HepG2 (cell line): ENCODE data around the gene TSKU. TPM values are rescaled to one million over a fixed set of nuclear protein-coding genes. Genes with fewer than 3 reads are reported as not detected.

ENCODE experiments used
- ATAC-seq: fragments of 200-7000 bp; cut with Tn5 transposase; 3 replicates; pipeline ENCODE4 v1.9.1; 2020; ENCODE audit warnings: mild to moderate bottlenecking, moderate library complexity
- BruUV-seq: library from RNA; stranded (reverse); fragments of 400-500 nt; replicated peaks from 2 replicates; lab custom pipeline; 2021; lab: Mats Ljungman, UMichigan
- CTCF ChIA-PET: fragments of 300-600 bp; formaldehyde crosslinking; extraction: SDS; loops from one replicate; lab custom pipeline; 2021; ENCODE audit warnings: low total read pairs, inconsistent platforms, low intra/inter-chr PET ratio; lab: Yijun Ruan, JAX
- POLR2A ChIA-PET: fragments of 350-600 bp; sonication (Branson Sonifier 250); formaldehyde crosslinking; loops from one replicate; lab custom pipeline; 2020; ENCODE audit warnings: antibody characterized with exemption, inconsistent platforms; lab: Yijun Ruan, JAX
- DNase-seq: peaks from one replicate; pipeline ENCODE4 v3.0.0-alpha.2; 2015; ENCODE audit warnings: low spot score
- FAIRE-seq: peaks from 3 replicates; lab custom pipeline; 2011; peaks lifted over from hg19 to GRCh38; lab: Jason Lieb, UNC
- H2AFZ ChIP-seq: one replicate; pipeline ENCODE4 v1.6.1; 2011; ENCODE audit warnings: low read length, inconsistent platforms
- H3K27ac ChIP-seq: fragments of 300-600 bp; 3 replicates; pipeline ENCODE4 v1.8.0; 2011; ENCODE audit warnings: mixed run types, mild to moderate bottlenecking, mixed read lengths, low read length, inconsistent platforms; ENCODE audit not compliant: insufficient read depth; ENCODE audit errors: extremely low read length
- H3K27me3 ChIP-seq, 2 experiments: fragments of 200-600 bp in 1 of 2; 2 replicates in 1 of 2; 3 replicates in 1 of 2; pipeline versions ENCODE4 v1.6.0 to v1.8.0; 2011; ENCODE audit warnings: low read length in 2 of 2, mild to moderate bottlenecking in 2 of 2, moderate library complexity in 2 of 2, inconsistent platforms in 1 of 2; ENCODE audit not compliant: insufficient read depth in 2 of 2, control insufficient read depth in 1 of 2
- H3K36me3 ChIP-seq, 2 experiments: fragments of 200-600 bp in 1 of 2; replicated peaks in 1 of 2; 2 replicates in 1 of 2; 3 replicates in 1 of 2; pipeline versions ENCODE4 v1.5.1 to v1.8.0; 2011; ENCODE audit warnings: low read length in 2 of 2, inconsistent platforms in 1 of 2; ENCODE audit not compliant: insufficient read depth in 2 of 2, control insufficient read depth in 1 of 2
- H3K4me1 ChIP-seq: 2 replicates; pipeline ENCODE4 v1.5.1; 2012; ENCODE audit warnings: low read length, inconsistent platforms; ENCODE audit not compliant: insufficient read depth
- H3K4me2 ChIP-seq: 2 replicates; pipeline ENCODE4 v1.6.0; 2011; ENCODE audit warnings: low read depth, low read length, inconsistent platforms
- H3K4me3 ChIP-seq, 3 experiments: fragments of 200-600 bp in 1 of 3; sonication (generic), shearing (Covaris generic) in 1 of 3; replicated peaks in 1 of 3; 2 replicates each; pipeline ENCODE4 v1.5.1; 2011 to 2016; ENCODE audit warnings: low read length in 3 of 3, inconsistent platforms in 2 of 3, low read depth in 2 of 3, mild to moderate bottlenecking in 2 of 3, control low read depth in 1 of 3, mixed read lengths in 1 of 3; ENCODE audit not compliant: insufficient read depth in 1 of 3
- H3K79me2 ChIP-seq: one replicate; pipeline ENCODE4 v1.6.1; 2011; ENCODE audit warnings: low read length, inconsistent platforms; ENCODE audit not compliant: insufficient read depth
- H3K9ac ChIP-seq: 2 replicates; pipeline ENCODE4 v1.6.0; 2011; ENCODE audit warnings: mild to moderate bottlenecking, low read depth, low read length, inconsistent platforms; ENCODE audit not compliant: insufficient read depth
- H3K9me3 ChIP-seq: 2 replicates; pipeline ENCODE4 v1.5.1; 2012; ENCODE audit warnings: mild to moderate bottlenecking, low read length
- H4K20me1 ChIP-seq: 2 replicates; pipeline ENCODE4 v1.6.0; 2011; ENCODE audit warnings: inconsistent platforms, mild to moderate bottlenecking, low read length, moderate library complexity; ENCODE audit not compliant: insufficient read depth
- CEBPB ChIP-seq: IDR thresholded peaks from 2 replicates; pipeline ENCODE4 v1.6.1; 2011; ENCODE audit warnings: low read depth, low read length, improper control_type of control experiment, borderline replicate concordance
- GATAD1 ChIP-seq: IDR thresholded peaks from 2 replicates; pipeline ENCODE4 v1.6.1; 2016; ENCODE audit warnings: missing genetic modification reagents, missing compliant biosample characterization
- MAFF ChIP-seq: IDR thresholded peaks from 2 replicates; pipeline ENCODE4 v1.6.1; 2011; ENCODE audit warnings: low read depth, low read length, improper control_type of control experiment
- NFKB2 ChIP-seq: sonication (generic); formaldehyde crosslinking; IDR thresholded peaks from 2 replicates; pipeline ENCODE4 v1.4.0; 2020; ENCODE audit warnings: missing genetic modification reagents, borderline replicate concordance
- NRL ChIP-seq: sonication (generic); formaldehyde crosslinking; IDR thresholded peaks from 2 replicates; pipeline ENCODE4 v1.5.0; 2020; ENCODE audit warnings: missing genetic modification reagents, mild to moderate bottlenecking, moderate library complexity, borderline replicate concordance
- RFXANK ChIP-seq: IDR thresholded peaks from 2 replicates; pipeline ENCODE4 v1.6.1; 2016
- SIX4 ChIP-seq: sonication (generic); formaldehyde crosslinking; IDR thresholded peaks from 2 replicates; pipeline ENCODE4 v1.4.0; 2020; ENCODE audit warnings: missing genetic modification reagents
- TMF1 ChIP-seq: sonication (generic); formaldehyde crosslinking; IDR thresholded peaks from 2 replicates; pipeline ENCODE4 v1.8.1; 2022; ENCODE audit warnings: low read depth, missing genetic modification reagents
- ZNF703 ChIP-seq: sonication (generic); formaldehyde crosslinking; IDR thresholded peaks from 2 replicates; pipeline ENCODE4 v1.5.1; 2020; ENCODE audit warnings: missing genetic modification reagents, mild to moderate bottlenecking, moderate library complexity, borderline replicate concordance
- ZNF724P ChIP-seq: sonication (generic); formaldehyde crosslinking; IDR thresholded peaks from 2 replicates; pipeline ENCODE4 v1.8.0; 2022; ENCODE audit warnings: missing genetic modification reagents, borderline replicate concordance
- ZNF75D ChIP-seq: sonication (generic); formaldehyde crosslinking; IDR thresholded peaks from 2 replicates; pipeline ENCODE4 v1.8.1; 2023; ENCODE audit warnings: missing genetic modification reagents, mild to moderate bottlenecking, borderline replicate concordance
- ZNF776 ChIP-seq: sonication (generic); formaldehyde crosslinking; IDR thresholded peaks from 2 replicates; pipeline ENCODE4 v1.4.0; 2020; ENCODE audit warnings: mild to moderate bottlenecking, missing genetic modification reagents
- ZNF790 ChIP-seq: sonication (generic); formaldehyde crosslinking; IDR thresholded peaks from 2 replicates; pipeline ENCODE4 v1.8.0; 2022; ENCODE audit warnings: missing genetic modification reagents, mild to moderate bottlenecking, borderline replicate concordance
- ZNF850 ChIP-seq: sonication (generic); formaldehyde crosslinking; conservative IDR thresholded peaks from 2 replicates; pipeline ENCODE4 v1.9.0; 2021; ENCODE audit warnings: mild to moderate bottlenecking, missing genetic modification reagents
- ZNF891 ChIP-seq: sonication (generic); formaldehyde crosslinking; IDR thresholded peaks from 2 replicates; pipeline ENCODE4 v1.5.0; 2020; ENCODE audit warnings: mild to moderate bottlenecking, missing genetic modification reagents
- WGBS: methylation state at CpG from one replicate; pipeline ENCODE4 v1.1.6; 2017; ENCODE audit warnings: low lambda C conversion rate; 5-methylcytosine and 5-hydroxymethylcytosine counted together
- in situ Hi-C: cut with HindIII; loops from 2 replicates; pipeline ENCODE4 v1.10.0; 2017; ENCODE audit warnings: low pct_unique_long_range_greater_than_20kb; ENCODE audit not compliant: extremely low pct_ligation_motif_present
- intact Hi-C: fragments of 100-400 bp; cut with micrococcal nuclease; formaldehyde crosslinking; loops from one replicate; pipeline ENCODE4 v1.10.0; 2022; ENCODE audit not compliant: unreplicated experiment
- polyA plus RNA-seq, 8 experiments: library from polyadenylated mRNA; depleted of rRNA in 3 of 8; stranded (reverse) in 7 of 8; unstranded in 1 of 8; fragments of >200 nt; fragmentation: Illumina TruSeq in 4 of 8; extraction: Trizol in 4 of 8; gene quantifications; 2 replicates each; pipeline versions ENCODE4 v1.2.1 to v1.2.3, GENCODE V29; 2011 to 2016; ENCODE audit warnings: low read depth in 4 of 8, missing spikeins in 1 of 8, mixed read lengths in 1 of 8; ENCODE audit not compliant: insufficient read depth in 1 of 8
- total RNA-seq, 5 experiments: library from RNA; depleted of rRNA; stranded (reverse); fragments of >200 nt; fragmentation: Illumina TruSeq; extraction: Trizol; gene quantifications; 2 replicates each; pipeline ENCODE4 v1.2.3, GENCODE V29; 2016; ENCODE audit warnings: low read depth in 1 of 5
- TF ChIP-seq, protein P1 (sequence below): sonication (generic); formaldehyde crosslinking; IDR thresholded peaks from 2 replicates; pipeline ENCODE4 v1.4.0; 2020; ENCODE audit warnings: missing genetic modification reagents
- TF ChIP-seq, protein P2 (sequence below): sonication (generic); formaldehyde crosslinking; IDR thresholded peaks from 2 replicates; pipeline ENCODE4 v1.4.0; 2020; ENCODE audit warnings: low read depth, mild to moderate bottlenecking, missing genetic modification reagents
- TF ChIP-seq, protein P3 (sequence below): sonication (generic); formaldehyde crosslinking; IDR thresholded peaks from 2 replicates; pipeline ENCODE4 v1.8.0; 2022; ENCODE audit warnings: mild to moderate bottlenecking, missing genetic modification reagents
- TF ChIP-seq, protein P4 (sequence below): IDR thresholded peaks from 2 replicates; pipeline ENCODE4 v1.6.1; 2012; ENCODE audit warnings: low read depth, low read length, improper control_type of control experiment
- TF ChIP-seq, protein P5 (sequence below): sonication (generic); formaldehyde crosslinking; IDR thresholded peaks from 2 replicates; pipeline ENCODE4 v1.5.1; 2020; ENCODE audit warnings: missing genetic modification reagents, mild to moderate bottlenecking, borderline replicate concordance

TSKU gene
- total and polyA plus RNA-seq, 2 of the 13 experiments (the other 11 are each of a cell fraction or from before 2014, with no cell fraction given), result 20.3 to 21.4 TPM

DNA sequence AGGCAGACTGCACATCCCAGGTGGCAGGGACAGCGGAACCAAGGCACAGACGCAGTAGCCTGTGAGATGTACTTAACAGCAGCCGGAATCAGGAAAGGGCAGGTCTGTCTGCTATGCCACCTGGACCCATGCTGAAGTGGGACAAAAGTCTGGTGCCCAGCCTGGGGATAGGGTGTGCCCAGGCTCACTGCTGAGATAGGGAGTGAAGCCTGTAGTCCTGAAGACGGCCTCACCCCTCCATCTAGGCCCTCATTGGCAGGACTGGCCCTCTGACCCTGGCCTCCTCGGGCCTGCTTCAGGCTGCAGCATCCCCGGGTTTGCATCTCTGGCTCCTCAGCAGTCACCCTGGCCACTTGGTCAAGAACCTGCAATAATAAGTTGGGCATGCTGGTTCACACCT is 32.4 kb upstream of the TSKU start:
- H3K4me3 ChIP-seq, result no peak overlapping the region
- ATAC-seq (no peak), FAIRE-seq (no peak), DNase-seq (no peak)
- no peak overlapping the region for H2AFZ ChIP-seq
- no peak for TF ChIP-seq TMF1 (CRISPR knock-in tag)
- TF ChIP-seq, protein P1, sequence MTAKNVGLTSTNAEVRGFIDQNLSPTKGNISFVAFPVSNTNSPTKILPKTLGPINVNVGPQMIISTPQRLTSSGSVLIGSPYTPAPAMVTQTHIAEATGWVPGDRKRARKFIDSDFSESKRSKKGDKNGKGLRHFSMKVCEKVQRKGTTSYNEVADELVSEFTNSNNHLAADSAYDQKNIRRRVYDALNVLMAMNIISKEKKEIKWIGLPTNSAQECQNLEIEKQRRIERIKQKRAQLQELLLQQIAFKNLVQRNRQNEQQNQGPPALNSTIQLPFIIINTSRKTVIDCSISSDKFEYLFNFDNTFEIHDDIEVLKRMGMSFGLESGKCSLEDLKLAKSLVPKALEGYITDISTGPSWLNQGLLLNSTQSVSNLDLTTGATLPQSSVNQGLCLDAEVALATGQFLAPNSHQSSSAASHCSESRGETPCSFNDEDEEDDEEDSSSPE (CRISPR knock-in tag), result no peak
- TF ChIP-seq NRL (CRISPR knock-in tag), result no peak
- TF ChIP-seq ZNF850 (CRISPR knock-in tag), result no peak
- TF ChIP-seq, protein P2, sequence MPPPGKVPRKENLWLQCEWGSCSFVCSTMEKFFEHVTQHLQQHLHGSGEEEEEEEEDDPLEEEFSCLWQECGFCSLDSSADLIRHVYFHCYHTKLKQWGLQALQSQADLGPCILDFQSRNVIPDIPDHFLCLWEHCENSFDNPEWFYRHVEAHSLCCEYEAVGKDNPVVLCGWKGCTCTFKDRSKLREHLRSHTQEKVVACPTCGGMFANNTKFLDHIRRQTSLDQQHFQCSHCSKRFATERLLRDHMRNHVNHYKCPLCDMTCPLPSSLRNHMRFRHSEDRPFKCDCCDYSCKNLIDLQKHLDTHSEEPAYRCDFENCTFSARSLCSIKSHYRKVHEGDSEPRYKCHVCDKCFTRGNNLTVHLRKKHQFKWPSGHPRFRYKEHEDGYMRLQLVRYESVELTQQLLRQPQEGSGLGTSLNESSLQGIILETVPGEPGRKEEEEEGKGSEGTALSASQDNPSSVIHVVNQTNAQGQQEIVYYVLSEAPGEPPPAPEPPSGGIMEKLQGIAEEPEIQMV (CRISPR knock-in tag), result no peak
- TF ChIP-seq, protein P3, sequence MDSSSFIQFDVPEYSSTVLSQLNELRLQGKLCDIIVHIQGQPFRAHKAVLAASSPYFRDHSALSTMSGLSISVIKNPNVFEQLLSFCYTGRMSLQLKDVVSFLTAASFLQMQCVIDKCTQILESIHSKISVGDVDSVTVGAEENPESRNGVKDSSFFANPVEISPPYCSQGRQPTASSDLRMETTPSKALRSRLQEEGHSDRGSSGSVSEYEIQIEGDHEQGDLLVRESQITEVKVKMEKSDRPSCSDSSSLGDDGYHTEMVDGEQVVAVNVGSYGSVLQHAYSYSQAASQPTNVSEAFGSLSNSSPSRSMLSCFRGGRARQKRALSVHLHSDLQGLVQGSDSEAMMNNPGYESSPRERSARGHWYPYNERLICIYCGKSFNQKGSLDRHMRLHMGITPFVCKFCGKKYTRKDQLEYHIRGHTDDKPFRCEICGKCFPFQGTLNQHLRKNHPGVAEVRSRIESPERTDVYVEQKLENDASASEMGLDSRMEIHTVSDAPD (CRISPR knock-in tag), result no peak
- TF ChIP-seq CEBPB, result no peak
- TF ChIP-seq NFKB2, result no peak
- no peak for TF ChIP-seq ZNF75D
- TF ChIP-seq SIX4, result no peak
- TF ChIP-seq, protein P4, sequence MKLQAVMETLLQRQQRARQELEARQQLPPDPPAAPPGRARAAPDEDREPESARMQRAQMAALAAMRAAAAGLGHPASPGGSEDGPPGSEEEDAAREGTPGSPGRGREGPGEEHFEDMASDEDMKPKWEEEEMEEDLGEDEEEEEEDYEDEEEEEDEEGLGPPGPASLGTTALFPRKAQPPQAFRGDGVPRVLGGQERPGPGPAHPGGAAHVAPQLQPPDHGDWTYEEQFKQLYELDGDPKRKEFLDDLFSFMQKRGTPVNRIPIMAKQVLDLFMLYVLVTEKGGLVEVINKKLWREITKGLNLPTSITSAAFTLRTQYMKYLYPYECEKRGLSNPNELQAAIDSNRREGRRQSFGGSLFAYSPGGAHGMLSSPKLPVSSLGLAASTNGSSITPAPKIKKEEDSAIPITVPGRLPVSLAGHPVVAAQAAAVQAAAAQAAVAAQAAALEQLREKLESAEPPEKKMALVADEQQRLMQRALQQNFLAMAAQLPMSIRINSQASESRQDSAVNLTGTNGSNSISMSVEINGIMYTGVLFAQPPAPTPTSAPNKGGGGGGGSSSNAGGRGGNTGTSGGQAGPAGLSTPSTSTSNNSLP, result no peak
- no peak for TF ChIP-seq ZNF703
- TF ChIP-seq ZNF891 (CRISPR knock-in tag), result no peak
- no peak for TF ChIP-seq RFXANK (CRISPR knock-in tag)
- no peak for TF ChIP-seq MAFF
- TF ChIP-seq ZNF776, result no peak
- TF ChIP-seq, protein P5, sequence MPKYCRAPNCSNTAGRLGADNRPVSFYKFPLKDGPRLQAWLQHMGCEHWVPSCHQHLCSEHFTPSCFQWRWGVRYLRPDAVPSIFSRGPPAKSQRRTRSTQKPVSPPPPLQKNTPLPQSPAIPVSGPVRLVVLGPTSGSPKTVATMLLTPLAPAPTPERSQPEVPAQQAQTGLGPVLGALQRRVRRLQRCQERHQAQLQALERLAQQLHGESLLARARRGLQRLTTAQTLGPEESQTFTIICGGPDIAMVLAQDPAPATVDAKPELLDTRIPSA (CRISPR knock-in tag), result no peak
- TF ChIP-seq GATAD1 (CRISPR knock-in tag), result no peak
- TF ChIP-seq ZNF724P, result no peak
- no peak for TF ChIP-seq ZNF790 (CRISPR knock-in tag)
- ChIA-PET POLR2A (no interaction called here), CTCF (no interaction called here)
- H3K9me3 ChIP-seq, result no peaks in the 10 kb centered on the region
- H4K20me1 ChIP-seq, result no peaks in the 10 kb centered on the region
- H3K36me3 ChIP-seq, result no peaks in the 10 kb centered on the region
- H3K79me2 ChIP-seq, result no peaks in the 10 kb centered on the region
- peaks cover 0 to 3% of the 10 kb centered on the region in 2 experiments; a peak in 2 of 5 replicates for H3K27me3 ChIP-seq
- H3K4me1 ChIP-seq, result peaks cover 30% of the 10 kb centered on the region
- BruUV-seq, result no TSS peak
- no peak overlapping the region for H3K9ac ChIP-seq
- no peak overlapping the region for H3K4me2 ChIP-seq
- intact Hi-C loops (no loop called here), in situ Hi-C loops (no loop called here)
- 65% methylated on average over 5 of the region's 6 CpGs for WGBS
- no peak overlapping the region for H3K27ac ChIP-seq
